Measurements from ENCODE around the gene BPGM.

BPGM gene

GRCh38 chr7:134646425-134647305 lies at the start of gene BPGM:
TSS of gene BPGM (plus strand) at chr7:134646853. CDS start at chr7:134661508, 14,655 bp downstream.
- peak; percentile 98 for DNase-seq

- DNase-seq = no peak
Observed at GRCh38 chr7:134599371-134599770, 47.3 kb upstream of the BPGM start.

- no peak for DNase-seq
Observed at GRCh38 chr7:134601459-134601858, 45.2 kb upstream of the BPGM start.

GRCh38 chr7:134602881-134603451 lies 43.7 kb upstream of the BPGM start:
- DNase-seq = no peak

GRCh38 chr7:134605978-134606923 lies 40.4 kb upstream of the BPGM start:
- DNase-seq = peak; percentile 59

- no peak for DNase-seq
Observed at GRCh38 chr7:134611611-134612151, 35.0 kb upstream of the BPGM start.

- no peak for DNase-seq
Observed at GRCh38 chr7:134612197-134612596, 34.5 kb upstream of the BPGM start.

GRCh38 chr7:134613623-134614347 lies 32.9 kb upstream of the BPGM start:
- no peak for DNase-seq

GRCh38 chr7:134616611-134617010 lies 30.0 kb upstream of the BPGM start:
- DNase-seq = no peak

- DNase-seq = no peak
Observed at GRCh38 chr7:134618756-134619530, 27.7 kb upstream of the BPGM start.

GRCh38 chr7:134619627-134620331 lies 26.9 kb upstream of the BPGM start:
- DNase-seq = no peak

GRCh38 chr7:134622303-134622995 lies 24.2 kb upstream of the BPGM start:
- no peak for DNase-seq

GRCh38 chr7:134623193-134623592 lies 23.5 kb upstream of the BPGM start:
- DNase-seq = no peak

GRCh38 chr7:134625550-134625949 lies 21.1 kb upstream of the BPGM start:
- DNase-seq = no peak

- no peak for DNase-seq
Observed at GRCh38 chr7:134627109-134627774, 19.4 kb upstream of the BPGM start.

GRCh38 chr7:134627775-134628153 lies 18.9 kb upstream of the BPGM start:
- no peak for DNase-seq

- no peak for DNase-seq
Observed at GRCh38 chr7:134629445-134629844, 17.2 kb upstream of the BPGM start.

GRCh38 chr7:134630237-134630636 lies 16.4 kb upstream of the BPGM start:
- DNase-seq = no peak

GRCh38 chr7:134630893-134631292 lies 15.8 kb upstream of the BPGM start:
- DNase-seq = no peak

- no peak for DNase-seq
Observed at GRCh38 chr7:134632052-134632451, 14.6 kb upstream of the BPGM start.

Data from activated gamma-delta T cell treated with Interleukin-2 at 50 U/mL for 16 hours (primary cell).